Spleen (tissue), 7 donors: Measurements from ENCODE around the gene SLC35B1.

Experiments used
- CTCF ChIP-seq, 11 experiments: fragments of 200-600 bp in 7 of 11; fragments of 450-650 bp in 4 of 11; sonication (generic) in 4 of 11; IDR thresholded peaks in 8 of 11; conservative IDR thresholded peaks in 3 of 11; 1 replicate in 7 of 11; 2 replicates in 4 of 11; pipeline versions ENCODE4 v1.4.0 to v1.8.0; 2016 to 2021; ENCODE audit warnings: antibody characterized with exemption in 11 of 11, inconsistent platforms in 4 of 11, mild to moderate bottlenecking in 1 of 11
- POLR2A ChIP-seq, 3 donors: fragments of 450-650 bp; IDR thresholded peaks; one replicate each; pipeline ENCODE4 v1.5.1; 2017; ENCODE audit warnings: antibody characterized with exemption in 3 of 3, mild to moderate bottlenecking in 1 of 3
- donor health status: DM: no; HTN: no; CAD: no; lungs with moderate emphysema.
- donor health status: DM: no; HTN: no; CAD: no.
- donor health status: DM: no; HTN: no; CAD: no.

- TF ChIP-seq CTCF (IDR thresholded peaks at IDR 0.05 in 8 of 11, conservative IDR thresholded peaks at IDR 0.05 in 3 of 11) = no peak
- no peak for TF ChIP-seq POLR2A (IDR thresholded peaks at IDR 0.05)
Observed at GRCh38 chr17:49680314-49680713, 27.4 kb downstream of the SLC35B1 start.
